AG10803 (cell line): Measurements from ENCODE around the gene CSRNP3.
A peak's percentile ranks its signal among the peaks of the same experiment; 100 is the strongest.

Experiments
- DNase-seq: peaks from one replicate; pipeline ENCODE4 v3.0.0; 2010; ENCODE audit warnings: low read depth
- H3K4me3 ChIP-seq: 2 replicates; pipeline ENCODE4 v1.5.1; 2011; ENCODE audit warnings: mild to moderate bottlenecking, low read length, control low read depth
- CTCF ChIP-seq: conservative IDR thresholded peaks from 2 replicates; pipeline ENCODE4 v1.5.1; 2011; ENCODE audit warnings: mild to moderate bottlenecking, low read length, control low read depth, inconsistent platforms

The CSRNP3 gene

GRCh38 chr2:165725421-165725820 is 255.9 kb downstream of the CSRNP3 start:
- no peak for TF ChIP-seq CTCF

More at GRCh38 chr2:165725421-165725820, 255.9 kb downstream of the CSRNP3 start:
- peak; percentile 61 for DNase-seq
- H3K4me3 ChIP-seq, result no peak overlapping the region
